ENCODE data around the gene SSB.

Gene SSB

GRCh38 chr2:169781249-169782013 lies 17.2 kb upstream of the SSB start:
- Histone ChIP-seq H3K4me3 (ENCODE audit: low read length) (no peak overlapping the region), H3K36me3 (replicated peaks; ENCODE audit: insufficient read depth, low read length) (no peaks in the 10 kb centered on the region), H3K4me1 (ENCODE audit: low read length) (no peaks in the 10 kb centered on the region), H3K9me2 (replicated peaks; ENCODE audit: insufficient read depth, low read length) (no peaks in the 10 kb centered on the region), H3K4me2 (ENCODE audit: low read depth, low read length) (no peak overlapping the region), H4K20me1 (ENCODE audit: insufficient read depth, low read length) (no peaks in the 10 kb centered on the region), H3K9me3 (replicated peaks; ENCODE audit: insufficient read depth, low read length) (no peaks in the 10 kb centered on the region), H3K27me3 (replicated peaks; ENCODE audit: insufficient read depth, low read length) (no peaks in the 10 kb centered on the region), H3K27ac (ENCODE audit: low read length) (no peak overlapping the region), H3K9ac (ENCODE audit: low read length) (no peak overlapping the region), H2AFZ (ENCODE audit: low read length) (no peak overlapping the region), H3K79me2 (ENCODE audit: low read length) (no peaks in the 10 kb centered on the region), H3F3A (ENCODE audit: insufficient read depth, low read length) (no peaks in the 10 kb centered on the region)
- DNase-seq: no peak
- TF ChIP-seq EZH2 (optimal IDR thresholded peaks at IDR 0.05; ENCODE audit: low read depth, low read length): no peak

- H3K9me2 ChIP-seq (replicated peaks; ENCODE audit: insufficient read depth, low read length): no peaks in the 10 kb centered on the region
These were observed 16.2 kb upstream of the SSB start for GRCh38 chr2:169782513-169782912.

GRCh38 chr2:169790581-169790980 lies 8.1 kb upstream of the SSB start:
- no peaks in the 10 kb centered on the region for H3K9me3 ChIP-seq (replicated peaks; ENCODE audit: insufficient read depth, low read length)
- H3K79me2 ChIP-seq (ENCODE audit: low read length): no peaks in the 10 kb centered on the region
- TF ChIP-seq EZH2phosphoT487 (IDR thresholded peaks at IDR 0.05; ENCODE audit: low read length): no peak
- TF ChIP-seq EZH2 (optimal IDR thresholded peaks at IDR 0.05; ENCODE audit: low read depth, low read length): no peak
- TF ChIP-seq CTCF (IDR thresholded peaks at IDR 0.05; ENCODE audit: low read length): no peak
- H3K36me3 ChIP-seq (replicated peaks; ENCODE audit: insufficient read depth, low read length): no peaks in the 10 kb centered on the region
- no peak overlapping the region for H3K9ac ChIP-seq (ENCODE audit: low read length)
- H3K4me3 ChIP-seq (ENCODE audit: low read length): no peak overlapping the region
- no peaks in the 10 kb centered on the region for H3K4me1 ChIP-seq (ENCODE audit: low read length)
- DNase-seq: no peak
- H4K20me1 ChIP-seq (ENCODE audit: insufficient read depth, low read length): no peaks in the 10 kb centered on the region
- no peaks in the 10 kb centered on the region for H3F3A ChIP-seq (ENCODE audit: insufficient read depth, low read length)
- no peaks in the 10 kb centered on the region for H3K27me3 ChIP-seq (replicated peaks; ENCODE audit: insufficient read depth, low read length)
- no peak overlapping the region for H2AFZ ChIP-seq (ENCODE audit: low read length)
- H3K4me2 ChIP-seq (ENCODE audit: low read depth, low read length): no peak overlapping the region
- no peaks in the 10 kb centered on the region for H3K9me2 ChIP-seq (replicated peaks; ENCODE audit: insufficient read depth, low read length)
- no peak overlapping the region for H3K27ac ChIP-seq (ENCODE audit: low read length)

More at GRCh38 chr2:169782513-169782912, 16.2 kb upstream of the SSB start:
- Histone ChIP-seq H3K27me3 (replicated peaks; ENCODE audit: insufficient read depth, low read length) (no peaks in the 10 kb centered on the region), H3K4me2 (ENCODE audit: low read depth, low read length) (no peak overlapping the region), H3F3A (ENCODE audit: insufficient read depth, low read length) (no peaks in the 10 kb centered on the region), H2AFZ (ENCODE audit: low read length) (no peak overlapping the region), H3K9ac (ENCODE audit: low read length) (no peak overlapping the region), H3K4me3 (ENCODE audit: low read length) (no peak overlapping the region), H3K79me2 (ENCODE audit: low read length) (no peaks in the 10 kb centered on the region), H3K9me3 (replicated peaks; ENCODE audit: insufficient read depth, low read length) (no peaks in the 10 kb centered on the region), H4K20me1 (ENCODE audit: insufficient read depth, low read length) (no peaks in the 10 kb centered on the region), H3K36me3 (replicated peaks; ENCODE audit: insufficient read depth, low read length) (no peaks in the 10 kb centered on the region), H3K4me1 (ENCODE audit: low read length) (no peaks in the 10 kb centered on the region), H3K27ac (ENCODE audit: low read length) (no peak overlapping the region)
- DNase-seq: no peak
- TF ChIP-seq EZH2phosphoT487 (IDR thresholded peaks at IDR 0.05; ENCODE audit: low read length) (no peak), EZH2 (optimal IDR thresholded peaks at IDR 0.05; ENCODE audit: low read depth, low read length) (no peak), CTCF (IDR thresholded peaks at IDR 0.05; ENCODE audit: low read length) (no peak)

- no peak for TF ChIP-seq CTCF (IDR thresholded peaks at IDR 0.05; ENCODE audit: low read length)
- TF ChIP-seq EZH2 (optimal IDR thresholded peaks at IDR 0.05; ENCODE audit: low read depth, low read length): no peak
- no peak for TF ChIP-seq EZH2phosphoT487 (IDR thresholded peaks at IDR 0.05; ENCODE audit: low read length)
- no peak for DNase-seq
- Histone ChIP-seq H3F3A (ENCODE audit: insufficient read depth, low read length) (peaks cover 8% of the 10 kb centered on the region; the same call in 1 of the 2 replicates), H3K4me3 (ENCODE audit: low read length) (no peak overlapping the region), H3K4me1 (ENCODE audit: low read length) (no peaks in the 10 kb centered on the region), H3K36me3 (replicated peaks; ENCODE audit: insufficient read depth, low read length) (no peaks in the 10 kb centered on the region), H3K27ac (ENCODE audit: low read length) (no peak overlapping the region), H4K20me1 (ENCODE audit: insufficient read depth, low read length) (no peaks in the 10 kb centered on the region), H3K9me2 (replicated peaks; ENCODE audit: insufficient read depth, low read length) (no peaks in the 10 kb centered on the region), H3K9me3 (replicated peaks; ENCODE audit: insufficient read depth, low read length) (no peaks in the 10 kb centered on the region), H3K79me2 (ENCODE audit: low read length) (peaks cover 11% of the 10 kb centered on the region), H3K9ac (ENCODE audit: low read length) (no peak overlapping the region), H3K27me3 (replicated peaks; ENCODE audit: insufficient read depth, low read length) (no peaks in the 10 kb centered on the region), H3K4me2 (ENCODE audit: low read depth, low read length) (no peak overlapping the region), H2AFZ (ENCODE audit: low read length) (no peak overlapping the region)
These were observed 3.5 kb upstream of the SSB start for GRCh38 chr2:169795181-169795580.
